ENCODE results near the gene COX5B.

- TF ChIP-seq, protein P1, sequence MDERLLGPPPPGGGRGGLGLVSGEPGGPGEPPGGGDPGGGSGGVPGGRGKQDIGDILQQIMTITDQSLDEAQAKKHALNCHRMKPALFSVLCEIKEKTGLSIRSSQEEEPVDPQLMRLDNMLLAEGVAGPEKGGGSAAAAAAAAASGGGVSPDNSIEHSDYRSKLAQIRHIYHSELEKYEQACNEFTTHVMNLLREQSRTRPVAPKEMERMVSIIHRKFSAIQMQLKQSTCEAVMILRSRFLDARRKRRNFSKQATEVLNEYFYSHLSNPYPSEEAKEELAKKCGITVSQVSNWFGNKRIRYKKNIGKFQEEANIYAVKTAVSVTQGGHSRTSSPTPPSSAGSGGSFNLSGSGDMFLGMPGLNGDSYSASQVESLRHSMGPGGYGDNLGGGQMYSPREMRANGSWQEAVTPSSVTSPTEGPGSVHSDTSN (CRISPR knock-in tag; IDR thresholded peaks at IDR 0.05; ENCODE audit: low read depth): no peak
- TF ChIP-seq, protein P1 (tag; conservative IDR thresholded peaks at IDR 0.05; ENCODE audit: low read depth): no peak
- TF ChIP-seq NR4A1 (CRISPR knock-in tag; IDR thresholded peaks at IDR 0.05) (no peak), NR4A1 (tag; IDR thresholded peaks at IDR 0.05) (no peak), POLR2AphosphoS5 (IDR thresholded peaks at IDR 0.05; ENCODE audit: control insufficient read depth, insufficient read depth, low read depth, low read length) (no peak), ZZZ3 (IDR thresholded peaks at IDR 0.05) (no peak), TCF7 (IDR thresholded peaks at IDR 0.05; ENCODE audit: borderline replicate concordance) (no peak), NCOR1 (IDR thresholded peaks at IDR 0.05) (no peak), MAFK (IDR thresholded peaks at IDR 0.05; ENCODE audit: low read length) (no peak), CHD4 (IDR thresholded peaks at IDR 0.05; ENCODE audit: insufficient read depth, insufficient replicate concordance, low read depth, low read length, poor library complexity, severe bottlenecking) (no peak), NFYB (IDR thresholded peaks at IDR 0.05; ENCODE audit: extremely low read depth, insufficient read length) (no peak), ZNF274 (IDR thresholded peaks at IDR 0.05; ENCODE audit: borderline replicate concordance, low read depth, low read length) (no peak), RBFOX2 (IDR thresholded peaks at IDR 0.05; ENCODE audit: low read depth, low read length) (no peak), HCFC1 (IDR thresholded peaks at IDR 0.05; ENCODE audit: low read depth, low read length) (no peak)
- TF ChIP-seq, protein P2, sequence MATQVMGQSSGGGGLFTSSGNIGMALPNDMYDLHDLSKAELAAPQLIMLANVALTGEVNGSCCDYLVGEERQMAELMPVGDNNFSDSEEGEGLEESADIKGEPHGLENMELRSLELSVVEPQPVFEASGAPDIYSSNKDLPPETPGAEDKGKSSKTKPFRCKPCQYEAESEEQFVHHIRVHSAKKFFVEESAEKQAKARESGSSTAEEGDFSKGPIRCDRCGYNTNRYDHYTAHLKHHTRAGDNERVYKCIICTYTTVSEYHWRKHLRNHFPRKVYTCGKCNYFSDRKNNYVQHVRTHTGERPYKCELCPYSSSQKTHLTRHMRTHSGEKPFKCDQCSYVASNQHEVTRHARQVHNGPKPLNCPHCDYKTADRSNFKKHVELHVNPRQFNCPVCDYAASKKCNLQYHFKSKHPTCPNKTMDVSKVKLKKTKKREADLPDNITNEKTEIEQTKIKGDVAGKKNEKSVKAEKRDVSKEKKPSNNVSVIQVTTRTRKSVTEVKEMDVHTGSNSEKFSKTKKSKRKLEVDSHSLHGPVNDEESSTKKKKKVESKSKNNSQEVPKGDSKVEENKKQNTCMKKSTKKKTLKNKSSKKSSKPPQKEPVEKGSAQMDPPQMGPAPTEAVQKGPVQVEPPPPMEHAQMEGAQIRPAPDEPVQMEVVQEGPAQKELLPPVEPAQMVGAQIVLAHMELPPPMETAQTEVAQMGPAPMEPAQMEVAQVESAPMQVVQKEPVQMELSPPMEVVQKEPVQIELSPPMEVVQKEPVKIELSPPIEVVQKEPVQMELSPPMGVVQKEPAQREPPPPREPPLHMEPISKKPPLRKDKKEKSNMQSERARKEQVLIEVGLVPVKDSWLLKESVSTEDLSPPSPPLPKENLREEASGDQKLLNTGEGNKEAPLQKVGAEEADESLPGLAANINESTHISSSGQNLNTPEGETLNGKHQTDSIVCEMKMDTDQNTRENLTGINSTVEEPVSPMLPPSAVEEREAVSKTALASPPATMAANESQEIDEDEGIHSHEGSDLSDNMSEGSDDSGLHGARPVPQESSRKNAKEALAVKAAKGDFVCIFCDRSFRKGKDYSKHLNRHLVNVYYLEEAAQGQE (IDR thresholded peaks at IDR 0.05; ENCODE audit: borderline replicate concordance): no peak
- TF ChIP-seq, protein P2 (CRISPR knock-in tag; IDR thresholded peaks at IDR 0.05; ENCODE audit: low read depth): no peak
- TF ChIP-seq, protein P3, sequence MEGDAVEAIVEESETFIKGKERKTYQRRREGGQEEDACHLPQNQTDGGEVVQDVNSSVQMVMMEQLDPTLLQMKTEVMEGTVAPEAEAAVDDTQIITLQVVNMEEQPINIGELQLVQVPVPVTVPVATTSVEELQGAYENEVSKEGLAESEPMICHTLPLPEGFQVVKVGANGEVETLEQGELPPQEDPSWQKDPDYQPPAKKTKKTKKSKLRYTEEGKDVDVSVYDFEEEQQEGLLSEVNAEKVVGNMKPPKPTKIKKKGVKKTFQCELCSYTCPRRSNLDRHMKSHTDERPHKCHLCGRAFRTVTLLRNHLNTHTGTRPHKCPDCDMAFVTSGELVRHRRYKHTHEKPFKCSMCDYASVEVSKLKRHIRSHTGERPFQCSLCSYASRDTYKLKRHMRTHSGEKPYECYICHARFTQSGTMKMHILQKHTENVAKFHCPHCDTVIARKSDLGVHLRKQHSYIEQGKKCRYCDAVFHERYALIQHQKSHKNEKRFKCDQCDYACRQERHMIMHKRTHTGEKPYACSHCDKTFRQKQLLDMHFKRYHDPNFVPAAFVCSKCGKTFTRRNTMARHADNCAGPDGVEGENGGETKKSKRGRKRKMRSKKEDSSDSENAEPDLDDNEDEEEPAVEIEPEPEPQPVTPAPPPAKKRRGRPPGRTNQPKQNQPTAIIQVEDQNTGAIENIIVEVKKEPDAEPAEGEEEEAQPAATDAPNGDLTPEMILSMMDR (IDR thresholded peaks at IDR 0.05 in 2 of 3, conservative IDR thresholded peaks at IDR 0.05 in 1 of 3; ENCODE audit: insufficient read depth in 2 of 3, low read depth in 1 of 3, low read length in 3 of 3): no peak
These were observed 11.2 kb downstream of the COX5B start for GRCh38 chr2:97656905-97657587.

All from K562 (cell line).